Measurements from ENCODE around the gene PIGM. TPM values are rescaled to one million over a fixed set of nuclear protein-coding genes. Genes with fewer than 3 reads are reported as not detected.

Gene PIGM
- 1 to 10 TPM; 3.7 to 5.4 (median 4.4) TPM for total RNA-seq

DNA sequence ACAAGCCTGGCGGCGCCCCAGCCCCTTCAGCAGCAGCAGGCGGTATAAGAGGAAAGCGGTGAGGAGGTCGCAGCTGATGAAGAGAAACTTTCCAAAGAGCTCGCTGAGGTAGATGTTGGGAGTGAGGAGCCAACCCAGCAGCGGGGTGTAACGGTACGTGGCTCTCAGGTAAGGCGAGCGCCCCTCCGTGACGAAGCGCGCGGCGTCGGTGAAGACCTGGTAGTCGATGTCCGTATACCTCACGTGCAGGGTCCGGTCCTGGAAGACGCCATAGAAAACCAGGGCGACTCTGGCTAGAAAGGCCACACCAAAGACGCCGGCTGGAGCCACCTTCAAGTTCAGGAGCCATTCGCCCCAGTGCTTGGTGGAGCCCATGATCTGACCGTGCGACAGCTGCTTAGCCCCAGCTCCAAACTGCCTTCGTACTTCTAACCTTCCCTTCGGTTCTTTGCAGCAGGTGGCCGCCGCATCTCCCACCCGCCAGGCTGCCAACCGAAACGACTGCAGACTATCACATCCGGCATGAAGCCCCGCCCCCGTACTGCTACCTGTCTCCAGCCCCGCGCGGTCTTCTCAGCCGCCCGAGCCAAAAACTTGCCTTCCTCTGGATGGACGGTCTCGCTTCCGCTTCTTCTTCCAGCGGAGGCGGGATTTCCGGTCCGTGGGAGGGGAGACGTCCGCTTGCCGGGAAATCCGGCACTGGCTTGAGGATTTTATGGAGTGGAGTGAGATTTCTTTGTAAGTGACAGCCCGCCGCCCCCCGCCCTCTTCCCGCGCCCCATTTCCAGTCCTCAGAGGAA lies at the start of gene PIGM:
TSS of gene PIGM (minus strand) at position 626 of the 800 bp plus-strand sequence. CDS start at position 375, 251 bp downstream.
- no peaks in the 10 kb centered on the region for H3K36me3 ChIP-seq
- no peaks in the 10 kb centered on the region for H3K27me3 ChIP-seq
- 0% methylated on average over 18 of the region's 60 CpGs; no CpG with 5 or more reads in 1 of the 2 donors for WGBS, 2 donors (ENCODE audit: low coverage in 1 of 2)
- ATAC-seq: peak; percentile 97
- TF ChIP-seq, protein P1, sequence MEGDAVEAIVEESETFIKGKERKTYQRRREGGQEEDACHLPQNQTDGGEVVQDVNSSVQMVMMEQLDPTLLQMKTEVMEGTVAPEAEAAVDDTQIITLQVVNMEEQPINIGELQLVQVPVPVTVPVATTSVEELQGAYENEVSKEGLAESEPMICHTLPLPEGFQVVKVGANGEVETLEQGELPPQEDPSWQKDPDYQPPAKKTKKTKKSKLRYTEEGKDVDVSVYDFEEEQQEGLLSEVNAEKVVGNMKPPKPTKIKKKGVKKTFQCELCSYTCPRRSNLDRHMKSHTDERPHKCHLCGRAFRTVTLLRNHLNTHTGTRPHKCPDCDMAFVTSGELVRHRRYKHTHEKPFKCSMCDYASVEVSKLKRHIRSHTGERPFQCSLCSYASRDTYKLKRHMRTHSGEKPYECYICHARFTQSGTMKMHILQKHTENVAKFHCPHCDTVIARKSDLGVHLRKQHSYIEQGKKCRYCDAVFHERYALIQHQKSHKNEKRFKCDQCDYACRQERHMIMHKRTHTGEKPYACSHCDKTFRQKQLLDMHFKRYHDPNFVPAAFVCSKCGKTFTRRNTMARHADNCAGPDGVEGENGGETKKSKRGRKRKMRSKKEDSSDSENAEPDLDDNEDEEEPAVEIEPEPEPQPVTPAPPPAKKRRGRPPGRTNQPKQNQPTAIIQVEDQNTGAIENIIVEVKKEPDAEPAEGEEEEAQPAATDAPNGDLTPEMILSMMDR (IDR thresholded peaks at IDR 0.05): peak in 1 of 4 experiments; percentile 18
- TF ChIP-seq POLR2A (IDR thresholded peaks at IDR 0.05) (peak in 1 of 2 donors; percentile 28), POLR2AphosphoS5 (IDR thresholded peaks at IDR 0.05) (peak; percentile 64), EP300 (IDR thresholded peaks at IDR 0.05) (no peak)
- peaks cover 0 to 33% (median 17%) of the 10 kb centered on the region in 3 donors for H3K4me1 ChIP-seq
- H3K9me3 ChIP-seq: no peaks in the 10 kb centered on the region
- peak within 1 kb of the TSS in 3 of 4 donors; percentile 73 to 89 (median 81) for H3K27ac ChIP-seq
- peak within 1 kb of the TSS; percentile 53 to 72 for H3K4me3 ChIP-seq

- no peak for TF ChIP-seq POLR2A (IDR thresholded peaks at IDR 0.05)
- TF ChIP-seq POLR2AphosphoS5 (IDR thresholded peaks at IDR 0.05): no peak
- no peak for TF ChIP-seq EP300 (IDR thresholded peaks at IDR 0.05)
- TF ChIP-seq, protein P1 (IDR thresholded peaks at IDR 0.05): no peak
- H3K4me1 ChIP-seq: peaks cover 0 to 22% (median 7%) of the 10 kb centered on the region in 3 donors
- no peak within 1 kb of the TSS for H3K4me3 ChIP-seq
- H3K36me3 ChIP-seq: no peaks in the 10 kb centered on the region
- no peak for ATAC-seq
- H3K9me3 ChIP-seq: no peaks in the 10 kb centered on the region
- 0 to 3% methylated on average over 2 to 5 of the region's 14 CpGs for WGBS, 2 donors (ENCODE audit: low coverage in 1 of 2)
- H3K27ac ChIP-seq: no peak within 1 kb of the TSS
- H3K27me3 ChIP-seq: peaks cover 68% of the 10 kb centered on the region
Measured at GRCh38 chr1:160081261-160081936, 49.6 kb upstream of the PIGM start, which contains the start of gene KCNJ9. Gene KCNJ9 (plus strand): TSS chr1:160081538. CDS start chr1:160084031, 2,493 bp downstream.

DNA sequence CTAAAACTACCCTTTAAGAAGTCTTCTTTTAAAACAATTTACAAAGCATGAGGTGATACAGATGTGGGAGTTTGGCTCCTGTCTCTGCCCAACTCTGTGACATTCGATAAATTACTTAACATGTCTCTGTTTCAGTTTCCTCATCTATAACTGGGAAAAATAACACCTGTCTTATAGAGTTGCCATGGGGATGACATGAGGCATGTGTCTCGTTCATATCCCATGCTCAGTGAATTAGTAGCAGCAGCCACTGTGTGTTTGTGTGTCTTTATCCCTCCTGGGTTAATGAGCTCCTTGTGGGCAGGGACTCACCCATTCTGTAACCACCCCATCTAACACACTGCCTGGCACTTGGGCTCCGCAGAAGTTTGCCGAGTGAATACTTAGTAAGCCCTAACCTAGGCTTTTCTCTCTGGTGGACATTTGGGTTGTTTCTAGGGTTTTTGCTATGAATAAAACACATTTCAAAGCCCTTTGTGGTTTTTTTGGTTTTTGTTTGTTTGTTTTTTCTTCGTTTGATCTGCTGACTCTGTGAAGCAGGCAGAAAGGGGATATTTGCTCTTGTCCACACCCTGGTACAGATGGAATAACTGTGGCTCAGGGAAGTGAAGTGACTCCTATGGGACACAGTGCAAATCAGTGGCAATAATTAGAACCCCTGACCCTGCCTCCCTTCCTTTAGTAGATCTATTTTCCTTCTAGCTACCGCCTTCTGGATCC lies 48.8 kb upstream of the PIGM start:
- 33 to 48% methylated on average over 4 to 5 of the region's 6 CpGs for WGBS, 2 donors (ENCODE audit: low coverage in 1 of 2)
- Histone ChIP-seq H3K4me3 (no peak overlapping the region), H3K4me1 (peaks cover 0 to 14% (median 7%) of the 10 kb centered on the region in 3 donors), H3K36me3 (no peaks in the 10 kb centered on the region), H3K27ac (no peak overlapping the region), H3K27me3 (peaks cover 74% of the 10 kb centered on the region), H3K9me3 (no peaks in the 10 kb centered on the region)
- no peak for TF ChIP-seq POLR2A (IDR thresholded peaks at IDR 0.05)
- ATAC-seq: no peak

DNA sequence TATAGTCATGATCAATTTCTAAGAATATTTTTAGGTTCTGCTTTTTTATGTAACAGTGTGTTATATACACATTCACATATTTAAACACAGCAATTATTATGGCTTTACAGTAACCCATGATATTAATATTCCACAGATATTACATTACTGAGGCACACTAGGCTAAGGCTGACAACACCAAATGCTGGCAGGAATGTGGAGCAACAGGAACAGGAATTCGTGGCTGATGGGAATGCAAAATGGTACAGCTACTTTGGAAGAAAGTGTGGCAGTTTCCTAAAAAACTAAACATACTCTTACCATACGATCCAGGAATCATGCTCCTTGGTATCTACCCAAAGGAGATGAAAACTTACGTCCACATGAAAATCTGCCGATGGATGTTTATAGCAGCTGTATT lies 47.7 kb upstream of the PIGM start:
- Histone ChIP-seq H3K36me3 (no peaks in the 10 kb centered on the region), H3K4me3 (no peak overlapping the region), H3K4me1 (peaks cover 0 to 12% (median 7%) of the 10 kb centered on the region in 3 donors), H3K27ac (no peak overlapping the region), H3K9me3 (no peaks in the 10 kb centered on the region), H3K27me3 (peaks cover 74% of the 10 kb centered on the region)
- ATAC-seq: no peak
- TF ChIP-seq, protein P1 (IDR thresholded peaks at IDR 0.05): no peak
- no peak for TF ChIP-seq POLR2A (IDR thresholded peaks at IDR 0.05)
- no peak for TF ChIP-seq EP300 (IDR thresholded peaks at IDR 0.05)
- WGBS, 2 donors (ENCODE audit: low coverage in 1 of 2): 54 to 57% methylated on average over 3 to 4 of the region's 4 CpGs
